ENCODE measurements around the gene TNP2. TPM values are rescaled to one million over a fixed set of nuclear protein-coding genes. Genes with fewer than 3 reads are reported as not detected.

Gene TNP2
- total RNA-seq, 1 donor from 2014 or later: not detected

DNA sequence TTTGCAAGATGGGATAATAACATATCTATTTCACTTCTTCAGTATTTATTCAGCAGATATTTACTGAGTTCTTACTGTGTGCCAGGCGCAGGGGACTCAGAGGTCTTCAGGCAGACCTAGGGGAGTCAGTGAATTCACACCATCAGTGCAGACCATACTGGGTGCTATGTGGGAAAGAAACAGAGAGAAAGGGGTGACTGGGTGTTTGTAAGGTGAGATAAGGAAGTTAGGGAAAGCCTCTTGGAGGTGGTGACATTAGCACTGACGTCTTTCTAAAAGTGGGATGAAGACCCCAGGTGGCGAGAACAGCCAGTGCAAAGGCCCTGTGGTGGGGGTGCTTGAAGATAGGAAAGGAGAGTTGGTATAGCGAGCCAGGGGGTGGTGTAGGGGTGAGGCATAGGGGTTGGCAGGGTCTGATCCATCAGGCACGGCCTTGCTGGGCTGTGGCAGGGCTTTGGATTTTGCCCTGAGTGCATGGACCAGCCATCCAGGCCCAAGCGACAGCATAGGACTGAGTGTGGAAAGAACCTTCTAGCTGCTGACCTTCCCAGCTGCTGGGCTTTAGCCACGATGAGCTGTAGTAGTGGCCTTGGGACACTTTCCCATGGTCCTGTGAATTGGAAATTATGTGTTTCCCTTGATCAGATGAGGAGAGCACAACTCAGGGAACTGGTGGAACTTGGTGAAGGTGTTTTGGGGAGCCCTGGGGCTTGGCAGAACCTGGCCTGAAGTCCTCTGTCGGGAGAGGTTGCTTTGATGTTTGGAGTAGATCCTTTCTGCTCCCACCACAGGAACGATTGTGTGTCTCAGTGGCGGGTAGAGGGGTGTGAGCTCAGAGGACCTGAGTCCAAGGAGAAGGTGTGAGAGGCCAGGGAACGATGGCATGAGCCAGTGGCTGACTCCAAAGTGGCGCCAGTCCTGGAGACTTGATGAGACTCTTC lies 9.2 kb downstream of the TNP2 start:
- intact Hi-C loops (cut with DNase I): loop anchor here (10.0 kb wide), 1 partner anchor 85 kb away; the partner anchor contains the start of gene RMI2
- ATAC-seq (no peak), DNase-seq (ENCODE audit: low spot score) (no peak)

DNA sequence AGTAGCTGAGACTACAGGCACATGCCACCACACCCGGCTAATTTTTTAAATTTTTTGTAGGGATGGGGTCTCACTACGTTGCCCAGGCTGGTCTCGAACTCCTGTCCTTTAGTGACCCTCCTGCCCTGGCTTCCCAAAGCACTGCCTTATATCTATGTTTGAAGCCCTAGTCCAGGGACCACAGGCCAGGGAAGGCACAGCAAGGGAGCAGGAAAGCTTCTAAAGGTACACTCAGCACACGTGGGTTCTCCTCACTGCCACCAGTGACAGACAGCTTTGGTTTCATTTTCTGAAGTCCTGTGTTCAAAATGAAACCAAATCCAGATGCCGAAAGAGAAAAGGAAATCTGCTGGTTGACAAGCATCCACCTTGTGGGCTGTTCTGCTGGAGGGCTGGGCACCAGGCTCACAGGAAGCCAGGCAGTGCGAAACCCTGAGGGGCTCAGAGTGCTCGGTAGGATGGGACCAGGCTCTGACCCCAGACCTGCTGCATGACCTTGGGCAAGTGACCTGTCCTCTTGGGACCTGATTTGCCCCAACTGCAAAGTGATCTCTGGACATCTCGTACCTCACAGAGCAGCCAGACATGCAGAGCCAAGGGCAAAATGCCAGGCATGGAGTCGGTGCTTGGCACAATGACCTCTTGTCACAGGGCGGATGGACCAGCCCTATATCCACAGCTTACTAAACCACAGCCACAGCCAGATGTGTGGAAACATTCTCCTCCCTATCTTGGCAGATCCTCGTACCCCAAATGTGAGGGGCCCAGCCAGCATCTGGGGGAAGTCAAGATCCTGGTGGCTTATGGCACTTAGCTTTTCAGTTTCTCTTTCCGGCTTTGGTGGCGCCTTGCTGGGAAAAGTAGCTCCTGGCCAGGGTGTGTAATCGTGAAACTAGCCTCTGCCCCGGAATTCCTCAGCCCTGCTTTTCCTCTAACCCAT lies 10.3 kb downstream of the TNP2 start:
- DNase-seq (ENCODE audit: low spot score) (peak; percentile 66), ATAC-seq (no peak)
- intact Hi-C loops (cut with DNase I): loop anchor here (10.0 kb wide), 1 partner anchor 86 kb away; the partner anchor contains the start of gene RMI2

DNA sequence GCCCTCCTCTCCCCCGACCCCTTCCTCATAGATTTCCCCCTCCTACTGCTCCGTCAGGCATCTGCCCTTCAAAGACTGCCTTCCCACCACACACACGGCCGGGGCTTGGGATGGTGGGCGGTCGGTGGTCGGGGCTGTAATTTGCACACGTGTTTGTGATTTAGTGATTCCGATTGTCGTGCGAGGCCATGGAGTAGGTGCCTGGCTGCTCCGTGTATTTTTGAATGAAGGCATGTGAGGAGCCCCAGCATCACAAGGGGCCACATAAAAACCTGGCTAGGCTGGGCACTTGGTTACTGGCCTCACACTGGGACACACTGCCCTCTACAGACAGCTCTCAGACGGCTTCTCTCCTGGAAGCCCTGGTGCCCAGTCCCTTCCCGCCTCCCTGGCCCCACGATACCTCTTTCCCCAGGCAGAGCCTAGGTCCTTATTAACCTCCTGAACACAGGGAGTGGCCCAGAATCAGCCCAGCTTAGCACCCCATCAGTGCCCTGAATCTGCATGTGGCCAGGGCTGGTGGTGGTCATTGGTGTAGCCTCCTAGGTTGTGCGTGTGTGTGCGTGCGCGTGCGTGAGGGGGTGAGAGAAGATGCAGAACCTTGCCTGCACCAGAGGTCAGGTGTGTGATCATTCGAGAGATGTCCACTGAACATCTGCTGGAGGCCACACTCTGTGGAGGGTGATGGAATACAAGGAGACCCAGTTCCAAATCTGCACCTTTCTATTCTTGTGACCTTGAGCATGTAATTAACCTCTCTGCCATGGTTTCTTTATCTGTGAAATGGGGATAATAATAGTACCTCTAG lies 11.8 kb downstream of the TNP2 start:
- intact Hi-C loops (cut with DNase I): loop anchor here (2.0 to 10.0 kb wide), 2 partner anchors 87 to 289 kb away; partner anchors contain the start of gene RMI2
- DNase-seq (ENCODE audit: low spot score) (peak; percentile 87), ATAC-seq (peak; percentile 89)

DNA sequence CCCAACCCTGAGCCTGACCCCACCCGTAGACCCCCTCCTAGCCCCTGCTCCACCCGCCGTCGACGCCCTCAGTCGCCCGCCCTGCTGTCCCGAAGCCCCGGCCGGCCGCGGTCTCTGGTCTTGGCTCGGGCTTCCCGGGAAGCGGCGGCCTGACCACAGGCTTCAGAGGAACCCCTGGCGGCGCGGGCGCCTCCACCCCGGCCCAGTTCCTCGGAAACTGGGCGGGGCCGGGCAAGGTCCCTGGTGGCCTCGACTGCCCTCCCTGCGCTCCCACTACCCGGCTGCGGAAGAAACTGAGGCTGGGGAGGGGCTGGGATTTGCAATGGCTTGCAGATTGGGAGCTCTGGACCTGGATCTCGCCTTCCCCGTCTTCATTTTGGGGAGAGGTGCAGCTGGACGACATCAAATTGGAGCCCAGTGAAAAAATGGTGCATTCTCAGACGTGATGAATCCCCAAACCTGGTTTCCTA lies 12.4 kb downstream of the TNP2 start:
- ATAC-seq (peak; percentile 71), DNase-seq (ENCODE audit: low spot score) (peak; percentile 81)
- intact Hi-C loops (cut with DNase I): loop anchor here (2.0 to 10.0 kb wide), 2 partner anchors 88 to 288 kb away; partner anchors contain the start of gene RMI2

DNA sequence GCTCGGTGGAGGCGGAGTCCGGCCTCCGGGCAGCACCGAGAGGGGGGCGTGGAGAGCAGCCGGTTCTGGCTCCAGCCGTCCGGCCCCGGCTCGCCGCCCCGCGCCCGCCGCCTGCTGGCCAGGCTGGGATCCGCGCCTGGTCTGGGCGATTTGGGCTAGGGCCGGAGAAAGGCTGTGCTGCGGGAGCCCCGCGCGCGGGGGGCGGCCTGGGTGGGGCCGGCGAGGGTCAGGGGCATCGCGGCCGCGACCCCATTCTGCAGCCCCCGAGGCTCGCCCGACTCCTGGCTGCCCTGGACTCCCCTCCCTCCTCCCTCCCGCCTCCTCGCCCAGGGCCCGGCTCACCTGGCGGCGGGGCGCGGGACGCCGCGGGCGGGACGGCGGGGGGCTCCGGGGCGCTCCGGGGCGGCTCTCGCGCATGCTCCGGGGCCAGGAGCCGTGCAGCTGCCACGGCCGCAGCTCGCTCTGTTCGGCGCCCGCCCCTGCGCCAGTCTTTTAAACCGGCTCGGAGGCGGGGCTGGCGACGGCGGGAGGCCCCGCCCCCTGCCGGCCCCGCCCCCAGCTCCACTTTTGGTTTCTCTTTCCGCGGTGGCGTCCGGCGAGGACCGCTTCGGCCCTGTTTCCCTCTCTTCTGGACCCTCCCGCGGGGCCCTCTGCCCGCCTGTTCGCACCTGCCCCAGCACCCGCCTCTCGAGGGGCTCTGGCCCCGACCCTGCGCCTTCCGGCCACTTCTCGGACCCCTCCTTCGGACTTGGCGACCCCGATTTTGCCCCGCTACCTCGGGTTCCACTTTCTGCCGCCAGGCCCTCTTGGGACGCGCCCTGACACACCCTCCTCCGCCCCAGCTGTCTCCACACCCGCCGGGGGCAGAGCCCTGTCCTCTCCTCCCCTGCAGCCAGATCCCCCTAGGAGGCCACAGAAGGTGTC lies 13.1 kb downstream of the TNP2 start, which contains the start of gene SOCS1:
Gene SOCS1, minus strand, starts transcription at position 468 of the 924 bp plus-strand sequence. CDS start 726 bp downstream, outside the sequence.
- peak; percentile 84 for ATAC-seq
- intact Hi-C loops (cut with DNase I): loop anchor here (2.0 to 10.0 kb wide), 2 partner anchors 89 to 287 kb away; partner anchors contain the start of gene RMI2
- DNase-seq (ENCODE audit: low spot score): peak; percentile 91

DNA sequence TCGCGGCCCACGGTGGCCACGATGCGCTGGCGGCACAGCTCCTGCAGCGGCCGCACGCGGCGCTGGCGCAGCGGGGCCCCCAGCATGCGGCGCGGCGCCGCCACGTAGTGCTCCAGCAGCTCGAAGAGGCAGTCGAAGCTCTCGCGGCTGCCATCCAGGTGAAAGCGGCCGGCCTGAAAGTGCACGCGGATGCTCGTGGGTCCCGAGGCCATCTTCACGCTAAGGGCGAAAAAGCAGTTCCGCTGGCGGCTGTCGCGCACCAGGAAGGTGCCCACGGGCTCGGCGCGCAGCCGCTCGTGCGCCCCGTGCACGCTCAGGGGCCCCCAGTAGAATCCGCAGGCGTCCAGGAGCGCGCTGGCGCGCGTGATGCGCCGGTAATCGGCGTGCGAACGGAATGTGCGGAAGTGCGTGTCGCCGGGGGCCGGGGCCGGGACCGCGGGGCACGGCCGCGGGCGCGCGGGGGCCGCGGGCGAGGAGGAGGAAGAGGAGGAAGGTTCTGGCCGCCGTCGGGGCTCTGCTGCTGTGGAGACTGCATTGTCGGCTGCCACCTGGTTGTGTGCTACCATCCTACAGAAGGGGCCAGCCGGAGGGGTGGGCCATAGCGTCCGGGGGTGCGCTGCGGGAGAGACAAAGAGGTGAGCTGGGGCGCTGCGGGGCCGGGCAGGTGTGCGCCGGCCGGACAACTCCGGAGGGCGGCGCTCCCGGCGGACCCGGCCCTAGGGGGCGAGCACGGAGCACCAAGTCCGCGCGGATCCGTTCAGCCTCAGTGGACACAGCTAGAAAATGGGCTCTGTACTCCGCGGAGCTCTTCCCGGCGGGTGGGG lies 14.0 kb downstream of the TNP2 start:
- intact Hi-C loops (cut with DNase I): loop anchor here (5.0 to 10.0 kb wide), 2 partner anchors 90 to 1413 kb away; partner anchors contain the start of gene RMI2
- DNase-seq (ENCODE audit: low spot score) (peak; percentile 69), ATAC-seq (no peak)

DNA sequence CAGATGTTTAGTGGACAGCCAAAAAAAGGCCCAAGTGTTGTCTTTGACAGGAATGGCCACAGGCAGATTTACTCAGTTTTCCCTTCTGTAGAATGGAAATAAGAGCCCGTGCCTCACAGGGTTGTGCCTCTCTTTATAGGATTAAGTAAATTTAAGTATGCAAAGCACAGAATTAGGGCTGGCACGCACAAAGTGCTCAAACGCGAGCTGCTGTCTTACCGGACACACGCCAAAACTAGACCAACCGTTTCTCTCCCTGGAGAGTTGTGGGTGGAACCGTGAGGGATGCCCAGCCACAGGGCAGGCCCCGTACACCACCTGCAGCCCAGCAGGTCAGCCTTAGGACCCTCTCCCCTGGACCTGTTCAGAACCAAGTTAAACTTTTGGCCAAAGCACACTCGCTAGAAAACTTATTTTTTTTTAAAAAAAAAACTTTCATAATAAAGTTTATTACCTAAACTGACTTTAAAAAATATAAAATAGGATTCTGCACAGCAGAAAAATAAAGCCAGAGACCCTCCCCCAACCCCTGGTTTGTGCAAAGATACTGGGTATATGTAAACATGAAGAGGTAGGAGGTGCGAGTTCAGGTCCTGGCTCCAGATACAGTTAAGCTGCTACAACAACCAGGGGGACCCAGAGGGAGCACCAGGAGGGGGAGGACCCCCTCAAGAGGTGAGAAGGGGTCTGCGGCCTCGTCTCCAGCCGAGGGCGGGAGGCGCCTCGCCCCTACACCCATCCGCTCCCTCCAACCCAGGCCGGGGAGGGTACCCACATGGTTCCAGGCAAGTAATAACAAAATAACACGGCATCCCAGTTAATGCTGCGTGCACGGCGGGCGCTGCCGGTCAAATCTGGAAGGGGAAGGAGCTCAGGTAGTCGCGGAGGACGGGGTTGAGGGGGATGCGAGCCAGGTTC lies 14.9 kb downstream of the TNP2 start:
- ATAC-seq (no peak), DNase-seq (ENCODE audit: low spot score) (no peak)
- intact Hi-C loops (cut with DNase I): loop anchor here (5.0 to 10.0 kb wide), 2 partner anchors 91 to 1412 kb away; partner anchors contain the start of gene RMI2

DNA sequence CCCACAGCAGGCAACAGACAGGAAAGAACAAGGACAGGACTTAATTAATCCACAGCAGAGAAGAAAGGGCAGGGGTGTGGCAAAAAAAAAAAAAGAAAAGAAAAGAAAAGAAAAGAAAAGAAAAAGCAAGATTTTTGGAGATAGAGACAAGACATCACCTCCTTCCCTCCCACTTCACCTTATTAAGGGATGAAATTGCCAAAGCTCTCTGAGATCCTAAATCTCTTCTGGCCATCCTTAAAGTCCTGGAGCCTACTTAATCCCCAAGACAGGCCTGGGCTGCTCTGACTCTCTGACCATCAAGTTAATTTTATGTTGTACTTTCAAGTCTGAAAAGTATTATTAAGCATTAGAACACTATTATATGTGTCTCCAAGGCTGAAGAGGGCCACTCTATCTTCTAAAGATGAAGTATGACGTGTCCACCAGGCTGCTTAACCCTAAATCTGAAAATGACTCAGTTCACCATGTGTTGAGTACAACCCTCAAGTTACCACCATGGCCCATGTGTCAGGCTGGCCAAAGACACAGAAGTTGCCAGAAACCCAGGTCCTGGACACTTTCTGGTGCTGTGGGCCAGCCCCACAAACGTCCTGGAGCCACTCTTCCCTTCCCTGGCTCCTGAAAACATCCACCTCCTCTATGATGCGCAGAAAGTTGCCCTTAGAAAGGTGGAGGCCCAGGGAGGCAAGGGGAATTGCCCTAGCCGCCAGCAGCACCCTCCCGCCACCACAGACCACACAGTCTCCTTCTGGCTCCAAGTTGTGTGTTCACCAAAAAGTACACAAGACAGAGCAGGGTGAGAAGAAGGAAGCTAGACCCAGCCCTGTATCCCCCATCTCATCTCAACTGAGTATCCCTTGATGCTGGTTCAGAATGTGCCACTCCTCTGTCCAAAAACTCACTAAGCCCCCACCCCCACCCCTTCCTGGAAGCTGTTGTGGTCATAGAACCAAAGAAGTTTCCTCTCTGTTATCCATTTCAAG lies 15.8 kb downstream of the TNP2 start:
- intact Hi-C loops (cut with DNase I): loop anchor here (5.0 to 10.0 kb wide), 2 partner anchors 91 to 1411 kb away; partner anchors contain the start of gene RMI2
- no peak for ATAC-seq
- no peak for DNase-seq (ENCODE audit: low spot score)

DNA sequence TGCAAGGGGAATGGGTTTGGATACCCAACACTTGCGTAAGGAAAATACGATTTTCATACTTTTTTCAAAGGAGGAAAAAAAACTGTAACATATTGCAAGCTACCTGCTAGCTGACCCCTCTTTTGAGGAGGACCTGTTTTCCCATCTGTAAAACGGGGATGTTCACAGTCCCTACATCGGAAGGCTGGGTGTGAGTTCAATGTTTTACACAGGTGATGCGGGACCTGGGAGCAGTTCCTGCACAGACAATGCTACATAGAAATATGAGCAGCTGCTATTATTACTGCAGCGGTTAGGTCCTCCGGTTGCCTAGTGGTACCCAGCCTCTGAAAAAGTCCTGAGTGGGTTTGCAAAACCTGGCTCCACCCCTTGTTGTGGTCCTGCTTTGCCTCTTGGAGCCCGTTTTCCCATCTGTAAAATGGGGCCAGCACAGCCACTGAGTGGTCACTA lies 16.6 kb downstream of the TNP2 start:
- ATAC-seq (no peak), DNase-seq (ENCODE audit: low spot score) (no peak)
- intact Hi-C loops (cut with DNase I): loop anchor here (5.0 to 10.0 kb wide), 2 partner anchors 92 to 1410 kb away; partner anchors contain the start of gene RMI2

DNA sequence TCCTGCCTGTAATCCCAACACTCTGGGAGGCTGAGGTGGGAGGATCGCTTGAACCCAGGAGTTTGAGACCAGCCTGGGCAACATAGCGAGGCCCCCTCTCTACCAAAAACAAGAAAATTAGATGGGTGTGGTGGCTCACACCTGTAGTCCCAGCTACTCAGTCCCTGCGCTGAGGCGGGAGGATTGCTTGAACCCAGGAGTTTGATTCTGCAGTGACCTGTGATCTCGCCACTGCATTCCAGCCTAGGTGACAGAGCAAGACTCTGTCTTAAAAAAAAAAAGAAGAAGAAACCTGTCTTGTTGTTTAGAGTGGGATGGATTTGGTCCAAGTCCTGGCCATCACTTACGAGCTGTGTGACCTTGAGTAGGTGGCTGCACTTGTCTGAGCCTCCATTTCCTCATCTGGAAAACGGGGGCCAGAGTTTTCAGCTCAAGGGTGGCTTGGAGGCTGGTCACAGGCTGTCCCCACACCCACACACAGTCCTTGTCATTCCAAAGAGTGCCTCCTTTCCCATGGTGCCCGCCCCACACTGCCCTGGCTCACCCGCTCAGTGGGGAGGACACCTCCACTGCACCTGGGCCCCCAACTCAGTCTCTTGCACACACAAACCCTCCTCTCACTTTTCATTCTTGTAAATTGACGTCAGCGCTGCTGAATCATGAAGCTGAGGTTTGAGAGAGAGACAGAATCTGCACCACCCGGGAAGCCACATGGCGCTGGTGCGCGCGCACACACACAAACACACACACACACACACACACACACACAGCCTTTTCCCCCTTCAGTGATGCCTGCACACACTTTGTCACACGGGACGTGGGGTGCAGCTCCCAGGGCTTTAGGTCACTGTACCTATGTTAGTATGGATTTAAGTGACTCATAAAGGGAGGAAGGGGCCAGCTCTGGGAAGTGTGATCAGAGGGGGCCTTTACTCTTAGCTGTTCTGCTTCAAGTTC lies 17.3 kb downstream of the TNP2 start:
- DNase-seq (ENCODE audit: low spot score): no peak

DNA sequence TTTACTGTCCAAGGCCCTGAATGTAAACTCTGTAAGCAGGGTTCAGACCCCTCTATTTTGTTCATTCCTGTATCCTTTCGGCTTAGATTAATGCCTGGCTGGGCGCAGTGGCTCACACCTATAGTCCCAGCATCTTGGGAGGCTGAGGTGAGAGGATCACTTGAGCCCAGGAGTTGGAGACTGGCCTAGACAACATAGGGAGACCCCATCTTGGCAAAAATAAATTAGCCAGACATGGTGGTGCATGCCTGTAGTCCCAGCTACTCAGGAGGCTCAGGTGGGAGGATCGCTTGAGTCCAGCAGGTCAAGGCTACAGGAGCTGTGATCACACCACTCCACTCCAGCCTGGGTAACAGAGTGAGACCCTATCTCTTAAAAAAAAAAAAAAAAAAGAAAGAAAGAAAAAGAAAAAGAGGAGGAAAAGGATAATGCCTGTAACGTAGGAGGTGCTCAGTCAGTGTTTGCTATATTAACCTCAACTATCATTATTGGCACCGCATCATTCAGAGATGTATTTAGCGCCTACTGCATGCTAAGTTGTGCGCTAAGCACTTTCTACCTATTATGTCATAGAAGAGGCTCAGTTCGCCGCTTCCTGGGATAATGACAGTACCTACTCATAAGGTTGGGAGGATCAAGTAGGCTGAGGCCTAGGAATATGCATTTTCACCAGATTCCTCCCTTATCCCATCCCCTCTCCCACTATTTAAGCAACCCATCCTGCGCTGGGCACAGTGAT lies 18.2 kb downstream of the TNP2 start:
- intact Hi-C loops (cut with DNase I): loop anchor here (5.0 to 10.0 kb wide), 2 partner anchors 94 to 1409 kb away; partner anchors contain the start of gene RMI2
- no peak for ATAC-seq
- no peak for DNase-seq (ENCODE audit: low spot score)

More for the DNA sequence above, 17.3 kb downstream of the TNP2 start:
- intact Hi-C loops (cut with DNase I): loop anchor here (5.0 to 10.0 kb wide), 2 partner anchors 93 to 1410 kb away; partner anchors contain the start of gene RMI2
- no peak for ATAC-seq

All from sciatic nerve (tissue), 2 donors.